Sigmoid colon (tissue), 7 donors: ENCODE measurements around the gene SIPA1L3. TPM values are rescaled to one million over a fixed set of nuclear protein-coding genes. Genes with fewer than 3 reads are reported as not detected.

Experiments used
- DNase-seq: peaks from one replicate; pipeline ENCODE4 v3.0.0-alpha.2; 2019
- H3K27ac ChIP-seq, 4 donors: fragments of 200-600 bp; sonication (generic); one replicate each; pipeline ENCODE4 v1.5.1; 2016 to 2019; ENCODE audit warnings: mild to moderate bottlenecking in 1 of 4
- H3K27me3 ChIP-seq, 3 donors: fragments of 200-600 bp; sonication (generic); one replicate each; pipeline ENCODE4 v1.5.1; 2019; ENCODE audit warnings: mild to moderate bottlenecking in 1 of 3
- H3K36me3 ChIP-seq, 4 donors: fragments of 200-600 bp; sonication (generic); one replicate each; pipeline ENCODE4 v1.5.1; 2016 to 2019
- H3K4me1 ChIP-seq, 4 donors: fragments of 200-600 bp; sonication (generic); one replicate each; pipeline ENCODE4 v1.5.1; 2017 to 2019
- H3K4me3 ChIP-seq, 4 donors: fragments of 200-600 bp; sonication (generic); one replicate each; pipeline ENCODE4 v1.5.1; 2017 to 2019; ENCODE audit warnings: mild to moderate bottlenecking in 2 of 4, moderate library complexity in 1 of 4
- H3K9me3 ChIP-seq, 4 donors: fragments of 200-600 bp in 3 of 4; sonication (generic) in 3 of 4; one replicate each; pipeline versions ENCODE4 v1.5.1 to v1.6.1; 2013 to 2019
- EP300 ChIP-seq, 4 donors: sonication (generic); formaldehyde crosslinking; IDR thresholded peaks; one replicate each; pipeline ENCODE4 v1.6.1; 2017; ENCODE audit warnings: antibody characterized with exemption in 4 of 4
- POLR2A ChIP-seq, 2 donors: fragments of 450-650 bp; IDR thresholded peaks; one replicate each; pipeline ENCODE4 v1.6.1; 2016; ENCODE audit warnings: antibody characterized with exemption in 2 of 2, mild to moderate bottlenecking in 2 of 2, moderate library complexity in 2 of 2
- POLR2AphosphoS5 ChIP-seq, 4 donors: sonication (generic); formaldehyde crosslinking; IDR thresholded peaks; one replicate each; pipeline ENCODE4 v1.6.1; 2017; ENCODE audit warnings: antibody characterized with exemption in 4 of 4
- WGBS, 2 donors: extraction: QIAGEN DNeasy Blood & Tissue Kit; methylation state at CpG; one replicate each; pipeline ENCODE4 v1.1.7; 2013; 5-methylcytosine and 5-hydroxymethylcytosine counted together
- intact Hi-C: fragments of 100-400 bp; cut with DNase I; formaldehyde crosslinking; loops from one replicate; pipeline ENCODE4 v1.15.1; 2023
- polyA plus RNA-seq, 3 donors: library from polyadenylated mRNA; stranded (reverse); fragments of 200-250 nt; gene quantifications; one replicate each; pipeline ENCODE4 v1.2.3, GENCODE V29; 2013
- total RNA-seq, 4 donors: library from RNA; depleted of rRNA; stranded (reverse); fragments of >200 nt; gene quantifications; one replicate each; pipeline ENCODE4 v1.1.0, GENCODE V29; 2016
- TF ChIP-seq, protein P1 (sequence below), 4 experiments: fragments of 450-650 bp in 3 of 4; fragments of 200-600 bp in 1 of 4; IDR thresholded peaks; one replicate each; pipeline ENCODE4 v1.5.1; 2016 to 2019; ENCODE audit warnings: antibody characterized with exemption in 4 of 4, mild to moderate bottlenecking in 3 of 4, moderate library complexity in 2 of 4
- donor health status: healthy with polysubstance abuse.
- donor health status: Bipolar disorder and iron deficiency.
- donor health status: healthy.

The SIPA1L3 gene
- total and polyA plus RNA-seq, 7 donors, result 7.7 to 47.9 (median 9.9) TPM

DNA sequence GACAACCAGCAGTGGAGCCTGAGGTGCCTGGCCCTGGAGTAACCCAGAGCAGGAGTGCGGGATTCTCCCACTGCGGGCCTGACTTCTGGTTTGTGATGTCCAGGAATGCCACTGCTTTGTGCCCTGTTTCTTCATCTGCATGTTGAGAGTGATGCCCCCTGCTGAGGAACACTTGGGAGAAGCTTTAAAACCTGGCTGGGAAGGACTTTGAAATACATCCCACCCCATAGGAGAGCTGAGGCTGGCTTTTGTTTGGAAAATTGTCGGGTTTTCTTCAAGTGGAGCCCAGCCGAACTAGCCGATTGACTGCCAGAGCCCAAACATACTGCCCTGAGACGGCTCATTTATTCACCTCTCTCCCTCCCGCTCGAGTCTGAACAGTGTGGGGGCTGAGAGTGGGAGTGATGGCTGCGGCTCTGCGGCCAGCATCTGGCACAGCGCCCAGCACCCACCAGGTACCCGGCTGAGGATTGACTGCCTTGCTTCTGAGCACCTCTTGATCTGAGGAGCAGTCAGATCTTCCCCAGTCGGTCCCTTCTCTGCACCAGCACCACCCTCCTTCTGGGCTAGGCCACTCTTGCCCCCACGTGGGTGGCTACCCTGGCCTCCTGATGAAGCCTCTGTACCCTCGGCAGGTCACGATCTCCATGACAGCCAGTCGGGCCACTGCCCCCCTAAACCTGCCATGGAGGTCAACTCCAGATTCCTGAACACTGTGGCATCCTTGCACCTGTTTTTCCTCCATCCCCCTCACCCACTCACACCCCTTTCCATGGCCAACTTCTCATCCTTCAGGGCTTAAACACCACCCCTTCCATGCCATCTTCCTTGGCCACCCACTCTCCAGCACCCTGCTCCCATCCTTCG, 148.9 kb downstream of the SIPA1L3 start:
- Histone ChIP-seq H3K9me3 (no peaks in the 10 kb centered on the region), H3K27me3 (no peaks in the 10 kb centered on the region), H3K36me3 (no peaks in the 10 kb centered on the region), H3K4me1 (no peaks in the 10 kb centered on the region), H3K4me3 (no peak overlapping the region), H3K27ac (no peak overlapping the region)
- WGBS, 2 donors, result 83 to 93% methylated on average over 18 of the region's 18 CpGs
- TF ChIP-seq POLR2A (IDR thresholded peaks at IDR 0.05), result no peak
- no peak for TF ChIP-seq EP300 (IDR thresholded peaks at IDR 0.05)
- no peak for TF ChIP-seq POLR2AphosphoS5 (IDR thresholded peaks at IDR 0.05)
- TF ChIP-seq, protein P1, sequence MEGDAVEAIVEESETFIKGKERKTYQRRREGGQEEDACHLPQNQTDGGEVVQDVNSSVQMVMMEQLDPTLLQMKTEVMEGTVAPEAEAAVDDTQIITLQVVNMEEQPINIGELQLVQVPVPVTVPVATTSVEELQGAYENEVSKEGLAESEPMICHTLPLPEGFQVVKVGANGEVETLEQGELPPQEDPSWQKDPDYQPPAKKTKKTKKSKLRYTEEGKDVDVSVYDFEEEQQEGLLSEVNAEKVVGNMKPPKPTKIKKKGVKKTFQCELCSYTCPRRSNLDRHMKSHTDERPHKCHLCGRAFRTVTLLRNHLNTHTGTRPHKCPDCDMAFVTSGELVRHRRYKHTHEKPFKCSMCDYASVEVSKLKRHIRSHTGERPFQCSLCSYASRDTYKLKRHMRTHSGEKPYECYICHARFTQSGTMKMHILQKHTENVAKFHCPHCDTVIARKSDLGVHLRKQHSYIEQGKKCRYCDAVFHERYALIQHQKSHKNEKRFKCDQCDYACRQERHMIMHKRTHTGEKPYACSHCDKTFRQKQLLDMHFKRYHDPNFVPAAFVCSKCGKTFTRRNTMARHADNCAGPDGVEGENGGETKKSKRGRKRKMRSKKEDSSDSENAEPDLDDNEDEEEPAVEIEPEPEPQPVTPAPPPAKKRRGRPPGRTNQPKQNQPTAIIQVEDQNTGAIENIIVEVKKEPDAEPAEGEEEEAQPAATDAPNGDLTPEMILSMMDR (IDR thresholded peaks at IDR 0.05), result no peak
- intact Hi-C loops, result no loop called here
- no peak for DNase-seq

DNA sequence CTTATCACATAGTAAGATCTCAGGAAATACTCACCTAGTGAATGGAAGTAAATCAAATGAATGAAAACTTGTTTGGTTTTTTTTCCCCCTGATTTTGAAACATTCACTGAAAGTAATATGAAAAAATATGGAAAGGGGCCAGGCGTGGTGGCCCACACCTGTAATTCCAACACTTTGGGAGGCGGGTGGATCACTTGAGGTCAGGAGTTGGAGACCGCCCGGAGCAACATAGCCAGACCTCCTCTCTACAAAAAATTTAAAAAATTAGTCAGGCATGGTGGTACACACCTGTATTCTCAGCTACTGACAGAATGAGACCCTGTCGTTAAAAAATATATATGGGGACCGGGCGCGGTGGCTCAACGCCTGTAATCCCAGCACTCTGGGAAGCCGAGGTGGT, 149.6 kb downstream of the SIPA1L3 start:
- H3K4me1 ChIP-seq, result no peaks in the 10 kb centered on the region
- H3K4me3 ChIP-seq, result no peak overlapping the region
- no peaks in the 10 kb centered on the region for H3K27me3 ChIP-seq
- H3K27ac ChIP-seq, result no peak overlapping the region
- no peak for DNase-seq
- no peaks in the 10 kb centered on the region for H3K36me3 ChIP-seq
- intact Hi-C loops, result no loop called here
- WGBS, 2 donors, result 91 to 92% methylated on average over 10 of the region's 10 CpGs
- no peaks in the 10 kb centered on the region for H3K9me3 ChIP-seq
- no peak for TF ChIP-seq EP300 (IDR thresholded peaks at IDR 0.05)
- no peak for TF ChIP-seq POLR2A (IDR thresholded peaks at IDR 0.05)
- TF ChIP-seq, protein P1 (IDR thresholded peaks at IDR 0.05), result no peak
- no peak for TF ChIP-seq POLR2AphosphoS5 (IDR thresholded peaks at IDR 0.05)

DNA sequence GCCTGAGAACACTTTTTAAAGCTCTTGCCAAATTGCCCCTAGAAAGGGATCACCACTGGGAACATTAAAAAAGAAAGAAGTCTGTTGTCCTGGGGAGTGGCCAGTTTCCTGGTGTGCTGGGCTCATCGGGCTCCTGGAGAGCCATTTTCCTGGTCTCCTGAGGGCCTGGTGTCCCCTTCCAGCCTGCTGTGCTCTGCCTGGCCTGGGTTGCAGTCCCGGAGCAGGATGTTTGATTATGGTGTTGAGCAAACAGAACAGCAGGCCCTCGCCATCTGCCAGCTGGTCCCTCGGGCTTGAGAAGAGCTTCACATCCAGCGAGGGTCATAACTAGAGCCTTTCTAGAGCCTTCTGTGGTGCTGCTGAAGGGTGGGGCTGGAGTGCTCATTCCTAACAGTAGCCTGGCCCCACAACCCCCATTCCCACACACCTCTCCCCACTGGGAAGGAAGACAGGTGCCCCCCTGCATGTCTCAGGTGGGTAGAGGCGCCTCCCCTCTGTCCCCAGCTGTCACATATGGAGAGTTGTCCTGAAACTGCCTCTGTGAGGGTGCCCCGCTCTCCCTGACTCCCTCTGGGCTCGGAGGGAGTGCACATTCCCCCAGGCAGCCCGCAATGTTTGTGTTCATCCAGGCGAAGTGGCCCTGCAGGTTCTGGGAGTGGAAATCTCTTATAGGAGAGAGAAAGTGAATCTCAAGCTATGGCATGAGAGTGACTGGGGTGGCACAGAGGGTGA, 151.1 kb downstream of the SIPA1L3 start:
- H3K36me3 ChIP-seq, result no peaks in the 10 kb centered on the region
- intact Hi-C loops, result no loop called here
- TF ChIP-seq, protein P1 (IDR thresholded peaks at IDR 0.05), result no peak
- TF ChIP-seq POLR2AphosphoS5 (IDR thresholded peaks at IDR 0.05), result no peak
- TF ChIP-seq POLR2A (IDR thresholded peaks at IDR 0.05), result no peak
- no peak for TF ChIP-seq EP300 (IDR thresholded peaks at IDR 0.05)
- no peaks in the 10 kb centered on the region for H3K27me3 ChIP-seq
- DNase-seq, result no peak
- H3K4me3 ChIP-seq, result no peak overlapping the region
- no peak overlapping the region for H3K27ac ChIP-seq
- peaks cover 0 to 5% (median 1%) of the 10 kb centered on the region in 4 donors for H3K4me1 ChIP-seq
- no peaks in the 10 kb centered on the region for H3K9me3 ChIP-seq
- WGBS, 2 donors, result 24 to 56% methylated on average over 10 of the region's 10 CpGs

DNA sequence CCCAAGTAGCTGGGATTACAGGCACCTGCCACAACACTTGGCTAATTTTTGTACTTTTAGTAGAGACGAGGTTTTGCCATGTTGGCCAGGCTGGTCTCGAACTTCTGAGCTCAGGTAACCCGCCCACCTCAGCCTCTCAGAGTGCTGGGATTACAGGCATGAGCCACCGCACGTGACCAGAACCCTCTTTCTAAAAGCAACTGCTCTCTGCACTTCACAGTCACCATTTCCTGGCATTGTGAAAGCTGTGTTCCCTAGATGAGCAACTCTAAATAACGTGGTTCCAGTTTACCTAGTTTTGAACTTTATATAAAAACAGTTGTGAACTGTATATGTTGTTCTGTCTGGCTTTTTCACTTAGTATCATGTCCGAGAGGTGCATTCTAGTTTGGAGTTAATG, 152.9 kb downstream of the SIPA1L3 start:
- Histone ChIP-seq H3K27ac (no peak overlapping the region), H3K27me3 (no peaks in the 10 kb centered on the region), H3K36me3 (no peaks in the 10 kb centered on the region), H3K9me3 (no peaks in the 10 kb centered on the region), H3K4me1 (peaks cover 0 to 5% (median 2%) of the 10 kb centered on the region in 4 donors), H3K4me3 (no peak overlapping the region)
- no peak for DNase-seq
- intact Hi-C loops, result no loop called here
- TF ChIP-seq, protein P1 (IDR thresholded peaks at IDR 0.05), result no peak
- TF ChIP-seq EP300 (IDR thresholded peaks at IDR 0.05), result no peak
- 65 to 84% methylated on average over 7 of the region's 7 CpGs for WGBS, 2 donors
